Endothelial cell of coronary artery (primary cell): ENCODE data around the gene LCN2. TPM values are rescaled to one million over a fixed set of nuclear protein-coding genes. Genes with fewer than 3 reads are reported as not detected.

Experiments used
- total RNA-seq: library from RNA; depleted of rRNA; stranded (reverse); fragments of >200 nt; gene quantifications from 2 replicates; pipeline ENCODE4 v1.2.3, GENCODE V29; 2014

The LCN2 gene
- total RNA-seq, result 0.18 TPM in 1 of 2 replicates, not detected in the other

DNA sequence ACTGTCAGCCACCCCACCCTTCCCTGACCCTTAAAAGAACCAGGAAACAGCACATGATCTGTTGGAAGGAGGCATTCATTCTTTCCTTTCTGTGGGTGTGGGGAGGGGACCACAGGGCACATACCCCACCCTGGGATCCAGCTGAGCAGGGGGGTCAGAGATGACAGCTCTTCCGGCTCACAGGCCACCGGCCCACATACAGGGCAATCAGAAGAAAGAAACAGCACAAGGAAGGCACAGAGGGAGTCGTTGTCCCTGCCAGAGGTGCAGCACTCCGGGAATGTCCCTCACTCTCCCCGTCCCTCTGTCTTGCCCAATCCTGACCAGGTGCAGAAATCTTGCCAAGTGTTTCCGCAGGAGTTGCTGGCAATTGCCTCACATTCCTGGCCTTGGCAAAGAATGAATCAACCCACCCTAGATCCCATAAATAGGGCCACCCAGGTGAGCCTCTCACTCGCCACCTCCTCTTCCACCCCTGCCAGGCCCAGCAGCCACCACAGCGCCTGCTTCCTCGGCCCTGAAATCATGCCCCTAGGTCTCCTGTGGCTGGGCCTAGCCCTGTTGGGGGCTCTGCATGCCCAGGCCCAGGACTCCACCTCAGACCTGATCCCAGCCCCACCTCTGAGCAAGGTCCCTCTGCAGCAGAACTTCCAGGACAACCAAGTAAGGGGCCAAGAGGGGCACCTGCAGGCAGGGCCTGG, at the start of gene LCN2:
LCN2 (plus strand) TSS at position 453 of the 701 bp plus-strand sequence; CDS start at position 526, 73 bp downstream.

DNA sequence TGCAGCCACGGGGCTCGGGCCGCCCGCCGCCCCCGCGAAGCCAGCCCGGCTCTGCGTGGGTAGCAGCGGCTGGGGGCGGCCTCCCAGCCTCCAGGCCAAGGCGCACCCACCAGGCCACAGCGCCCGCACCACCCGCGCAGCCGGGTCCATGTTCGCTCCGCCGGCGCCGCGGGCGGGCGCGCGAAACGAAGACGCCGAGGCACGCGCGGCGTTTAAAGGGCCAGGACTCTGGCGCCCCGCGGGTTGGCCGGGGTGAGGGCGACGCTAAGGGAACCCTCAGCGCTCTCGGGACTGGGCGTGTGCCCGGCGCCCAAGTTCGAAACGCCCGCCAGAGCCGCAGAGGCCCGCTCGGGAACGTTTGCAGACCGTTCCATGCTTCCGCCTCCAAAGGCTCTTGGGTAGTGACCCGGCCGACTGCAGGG, 21.7 kb upstream of the LCN2 start, which contains the start of gene PTGES2:
PTGES2 (minus strand) TSS at position 162 of the 422 bp plus-strand sequence; CDS start at position 150, 12 bp downstream.

DNA sequence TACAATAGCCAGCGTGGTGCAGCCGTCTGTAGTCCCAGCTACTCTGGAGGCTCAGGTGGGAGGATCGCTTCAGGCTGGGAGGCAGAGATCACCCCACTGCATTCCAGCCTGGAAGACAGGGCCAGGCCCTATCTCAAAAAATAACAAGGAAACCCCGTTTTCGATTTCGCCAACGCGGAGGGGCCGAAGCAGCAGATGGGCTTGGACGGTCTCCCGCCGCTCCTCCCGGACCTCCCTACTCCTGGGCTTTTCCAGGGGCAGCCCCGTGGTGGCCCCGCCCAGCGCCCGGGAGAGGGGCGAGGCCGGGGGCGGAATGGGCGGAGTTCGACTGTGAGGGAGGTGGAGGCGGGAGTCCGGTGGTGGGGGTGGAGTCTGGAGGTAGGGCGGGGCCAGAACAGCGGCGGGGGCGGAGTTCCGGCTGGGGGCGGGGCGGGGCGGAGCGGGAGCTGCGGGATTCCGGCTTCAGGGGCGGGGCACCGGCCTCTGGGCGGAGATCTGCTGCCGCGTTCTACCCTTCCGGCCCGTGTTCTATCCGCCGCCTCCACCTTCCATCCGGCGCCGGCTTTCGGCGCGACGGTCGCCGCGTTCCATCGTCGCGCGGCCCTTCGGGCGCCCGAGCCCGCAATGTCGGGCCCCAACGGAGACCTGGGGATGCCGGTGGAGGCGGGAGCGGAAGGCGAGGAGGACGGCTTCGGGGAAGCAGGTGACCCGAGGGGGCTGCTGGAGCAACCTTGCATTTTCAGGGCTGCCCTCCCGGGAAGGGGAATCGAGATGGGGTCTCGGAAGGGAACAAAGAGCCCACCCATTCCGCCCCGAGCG, 10.7 kb downstream of the LCN2 start, which contains the start of gene BBLN:
BBLN (plus strand) TSS at position 482 of the 819 bp plus-strand sequence; CDS start at position 625, 143 bp downstream.

DNA sequence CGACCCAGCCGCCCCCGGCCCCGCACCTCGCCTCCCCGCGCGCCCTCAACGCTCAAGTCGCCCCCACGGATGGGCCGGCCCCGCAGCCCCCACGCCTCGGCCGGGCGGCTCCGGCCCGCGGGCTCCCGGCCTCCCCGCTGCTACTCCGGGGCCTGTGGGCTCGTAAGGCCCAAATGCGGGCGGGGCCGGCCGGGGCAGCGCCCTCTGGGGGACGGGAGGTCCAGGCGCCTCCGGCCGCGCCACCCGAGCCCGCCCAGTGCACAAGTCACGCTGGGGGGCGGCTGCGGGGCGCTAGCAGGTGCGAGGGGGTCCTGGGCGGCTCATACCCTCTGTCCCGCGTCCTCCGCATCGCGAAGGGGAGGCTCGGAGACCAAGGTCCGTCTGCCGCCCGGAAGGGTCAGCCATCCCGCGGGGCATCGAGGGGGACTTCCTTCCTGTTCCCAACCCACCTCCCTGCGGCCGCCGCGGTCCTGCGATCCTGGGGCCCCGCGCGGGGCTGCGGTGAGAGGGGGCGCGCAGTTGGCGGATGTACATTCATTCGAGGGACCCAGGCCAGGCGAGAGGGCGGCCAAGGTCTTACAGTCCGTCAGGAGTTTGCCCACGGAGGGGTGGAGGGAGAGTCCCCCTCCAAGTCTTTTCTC, 42.3 kb downstream of the LCN2 start, which contains the start of gene CIZ1:
CIZ1 (minus strand) TSS at position 167 of the 641 bp plus-strand sequence. CDS start 715 bp downstream, outside the sequence.

Other genes starting within 250 kb of the LCN2 start
- gene ST6GALNAC6, start 249.8 kb upstream of the LCN2 start, total RNA-seq, result 24.7 and 44.8 TPM in 2 replicates
- gene ST6GALNAC4, start 232.4 kb upstream of the LCN2 start, total RNA-seq, result 38.7 and 46.9 TPM in 2 replicates
- gene PIP5KL1, start 218.7 kb upstream of the LCN2 start, total RNA-seq, result 0.18 and 1.0 TPM in 2 replicates
- gene DPM2, start 211.6 kb upstream of the LCN2 start, total RNA-seq, result 8.1 and 9.4 TPM in 2 replicates
- gene EEIG1, start 168.5 kb upstream of the LCN2 start, total RNA-seq, result 0.99 and 3.4 TPM in 2 replicates
- 9.0 and 9.6 TPM in 2 replicates for gene NAIF1, start 82.1 kb upstream of the LCN2 start, total RNA-seq
- gene SLC25A25, start 81.2 kb upstream of the LCN2 start, total RNA-seq, result 12.6 and 16.1 TPM in 2 replicates
- gene PTGES2, start 21.7 kb upstream of the LCN2 start, total RNA-seq, result 112 and 116 TPM in 2 replicates
- gene BBLN, start 10.8 kb downstream of the LCN2 start, total RNA-seq, result 19.5 and 21.7 TPM in 2 replicates
- 17.9 and 30.1 TPM in 2 replicates for gene CIZ1, start 42.1 kb downstream of the LCN2 start, total RNA-seq
- gene DNM1, start 53.9 kb downstream of the LCN2 start, total RNA-seq, result 0.27 and 2.9 TPM in 2 replicates
- 55.2 and 83.3 TPM in 2 replicates for gene GOLGA2, start 126.6 kb downstream of the LCN2 start, total RNA-seq
- gene SWI5, start 126.8 kb downstream of the LCN2 start, total RNA-seq, result 26.8 and 32.1 TPM in 2 replicates
- 24.1 and 31.8 TPM in 2 replicates for gene TRUB2, start 173.0 kb downstream of the LCN2 start, total RNA-seq
- gene COQ4, start 173.4 kb downstream of the LCN2 start, total RNA-seq, result 20.9 and 30.8 TPM in 2 replicates
- gene SLC27A4, start 191.1 kb downstream of the LCN2 start, total RNA-seq, result 27.0 and 27.9 TPM in 2 replicates
- gene URM1, start 221.9 kb downstream of the LCN2 start, total RNA-seq, result 39.2 and 43.2 TPM in 2 replicates